Common myeloid progenitor, CD34-positive (primary cell): ENCODE data around the gene SLC35B1. TPM values are rescaled to one million over a fixed set of nuclear protein-coding genes. Genes with fewer than 3 reads are reported as not detected.

Experiments used
- CTCF ChIA-PET: fragments of 350-600 bp; sonication (Branson Sonifier 250); formaldehyde crosslinking; loops from one replicate; lab custom pipeline; 2021; ENCODE audit warnings: antibody characterized with exemption; lab: Charles Lee
- POLR2A ChIA-PET: fragments of 350-600 bp; sonication (Branson Sonifier 250); formaldehyde crosslinking; loops from one replicate; lab custom pipeline; 2021; ENCODE audit warnings: antibody characterized with exemption; lab: Charles Lee
- DNase-seq, 3 donors: peaks; one replicate each; pipeline versions ENCODE4 v3.0.0 to v3.0.0-alpha.2; 2013
- H3K27ac ChIP-seq, 2 experiments: 1 replicate in 1 of 2; 2 replicates in 1 of 2; pipeline ENCODE4 v1.7.0; 2013; ENCODE audit warnings: inconsistent platforms in 2 of 2, low read length in 2 of 2, mild to moderate bottlenecking in 2 of 2, low read depth in 1 of 2, moderate library complexity in 1 of 2; ENCODE audit not compliant: severe bottlenecking in 2 of 2, insufficient read depth in 1 of 2, poor library complexity in 1 of 2
- H3K27me3 ChIP-seq, 5 experiments: replicated peaks in 2 of 5; 1 replicate in 3 of 5; 2 replicates in 2 of 5; pipeline versions ENCODE4 v1.6.1 to v1.7.0; 2013; ENCODE audit warnings: low read length in 4 of 5, mild to moderate bottlenecking in 2 of 5, moderate library complexity in 2 of 5, inconsistent platforms in 1 of 5; ENCODE audit not compliant: insufficient read depth in 5 of 5, control insufficient read depth in 4 of 5
- H3K36me3 ChIP-seq, 4 experiments: 1 replicate in 2 of 4; 2 replicates in 2 of 4; pipeline versions ENCODE4 v1.6.1 to v1.7.0; 2013; ENCODE audit warnings: low read length in 3 of 4, control low read depth in 1 of 4, mild to moderate bottlenecking in 1 of 4; ENCODE audit not compliant: control insufficient read depth in 4 of 4, insufficient read depth in 4 of 4
- H3K4me1 ChIP-seq, 4 experiments: 1 replicate in 3 of 4; 2 replicates in 1 of 4; pipeline versions ENCODE4 v1.6.1 to v1.7.1; 2013; ENCODE audit warnings: low read length in 3 of 4, mild to moderate bottlenecking in 3 of 4, control low read depth in 1 of 4, inconsistent platforms in 1 of 4, moderate library complexity in 1 of 4; ENCODE audit not compliant: control insufficient read depth in 4 of 4, insufficient read depth in 4 of 4; ENCODE audit errors: control extremely low read depth in 1 of 4
- H3K4me3 ChIP-seq, 7 experiments: 1 replicate in 4 of 7; 2 replicates in 3 of 7; pipeline versions ENCODE4 v1.5.1 to v1.7.0; 2013; ENCODE audit warnings: mild to moderate bottlenecking in 7 of 7, low read length in 6 of 7, moderate library complexity in 6 of 7, inconsistent platforms in 2 of 7, low read depth in 2 of 7, control low read depth in 1 of 7; ENCODE audit not compliant: insufficient read depth in 4 of 7, control insufficient read depth in 1 of 7; ENCODE audit errors: extremely low read depth in 1 of 7
- H3K9me3 ChIP-seq, 5 experiments: 1 replicate in 4 of 5; 2 replicates in 1 of 5; pipeline versions ENCODE4 v1.6.1 to v1.7.1; 2013; ENCODE audit warnings: low read length in 4 of 5, mild to moderate bottlenecking in 2 of 5, inconsistent platforms in 1 of 5, low read depth in 1 of 5, moderate library complexity in 1 of 5; ENCODE audit not compliant: control insufficient read depth in 4 of 5, insufficient read depth in 2 of 5; ENCODE audit errors: control extremely low read depth in 1 of 5
- WGBS: methylation state at CpG from one replicate; pipeline ENCODE4 v1.1.5; 2013; ENCODE audit not compliant: insufficient coverage; 5-methylcytosine and 5-hydroxymethylcytosine counted together
- polyA plus RNA-seq: library from polyadenylated mRNA; unstranded; fragments of 120-200 nt; gene quantifications from one replicate; pipeline ENCODE4 v1.2.1, GENCODE V29; 2013

SLC35B1 gene, protein sequence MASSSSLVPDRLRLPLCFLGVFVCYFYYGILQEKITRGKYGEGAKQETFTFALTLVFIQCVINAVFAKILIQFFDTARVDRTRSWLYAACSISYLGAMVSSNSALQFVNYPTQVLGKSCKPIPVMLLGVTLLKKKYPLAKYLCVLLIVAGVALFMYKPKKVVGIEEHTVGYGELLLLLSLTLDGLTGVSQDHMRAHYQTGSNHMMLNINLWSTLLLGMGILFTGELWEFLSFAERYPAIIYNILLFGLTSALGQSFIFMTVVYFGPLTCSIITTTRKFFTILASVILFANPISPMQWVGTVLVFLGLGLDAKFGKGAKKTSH
- 57.5 TPM for polyA plus RNA-seq

DNA sequence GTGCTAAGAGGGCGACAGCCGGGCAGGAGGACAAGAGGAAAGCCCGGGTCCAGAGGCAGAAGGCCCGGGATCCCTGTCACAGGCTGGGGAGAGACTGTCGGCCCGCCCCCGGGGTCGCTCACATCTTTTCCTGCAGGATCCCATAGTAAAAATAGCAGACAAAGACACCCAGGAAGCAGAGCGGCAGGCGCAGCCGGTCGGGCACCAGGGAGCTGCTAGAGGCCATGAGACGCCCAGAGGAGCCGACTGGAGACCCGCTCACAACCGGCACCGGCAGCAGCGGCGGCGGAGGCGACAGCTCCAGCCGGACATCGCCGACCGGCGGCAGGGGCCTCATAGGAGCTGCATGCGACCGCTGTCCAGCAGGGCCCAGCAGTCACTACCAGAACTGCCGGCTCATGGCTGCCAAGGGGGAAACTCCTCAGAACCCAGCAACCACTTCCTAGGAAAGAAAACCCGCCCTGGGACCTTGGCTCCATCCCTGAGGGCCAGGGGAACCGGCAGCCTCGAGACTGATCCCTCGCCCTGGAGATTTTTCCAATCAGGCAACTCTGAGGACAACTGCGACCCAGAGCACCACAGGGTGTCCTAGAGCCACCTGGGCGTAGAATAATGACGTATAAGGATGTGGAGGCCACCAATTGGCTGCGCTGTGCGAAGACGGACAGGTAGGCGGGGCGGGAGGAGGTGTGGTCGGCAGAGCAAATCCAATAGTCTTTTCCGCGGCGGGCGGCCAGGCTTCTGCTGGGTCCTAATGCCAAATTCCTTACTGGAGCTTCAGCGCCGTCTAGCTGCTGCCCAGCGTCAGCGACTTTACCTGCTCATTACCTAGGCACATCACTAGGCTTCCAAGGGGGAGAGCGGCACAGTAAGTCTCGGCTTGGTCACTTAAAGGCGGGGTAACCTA, at the start of gene SLC35B1:
Gene SLC35B1 (minus strand): TSS at position 357 of the 907 bp plus-strand sequence. CDS start 131 bp downstream, at position 226.
- POLR2A ChIA-PET = interaction anchor here (0.5 to 2.7 kb wide), 15 partner anchors 9 to 856 kb away, joined by 3 to 24 read pairs (median 5); partner anchors contain the start of genes FAM117A, KAT7 and NXPH3
- H3K27ac ChIP-seq = peak within 1 kb of the TSS; percentile 98 to 99
- peak; percentile 99 to 100 (median 100) for DNase-seq
- CTCF ChIA-PET = interaction anchor here (0.7 to 22.1 kb wide), 27 partner anchors 11 to 290 kb away, joined by 3 to 277 read pairs (median 5); partner anchors contain the start of genes DLX3, FAM117A and NXPH3
- peak within 1 kb of the TSS; percentile 77 to 95 (median 87) for H3K4me3 ChIP-seq
- H3K4me1 ChIP-seq = peaks cover 6 to 52% (median 31%) of the 10 kb centered on the region in 4 experiments
- WGBS = 2% methylated on average over 49 of the region's 53 CpGs
- peaks cover 11 to 63% (median 55%) of the 10 kb centered on the region in 4 experiments for H3K36me3 ChIP-seq
- H3K27me3 ChIP-seq = no peaks in the 10 kb centered on the region
- no peaks in the 10 kb centered on the region for H3K9me3 ChIP-seq

DNA sequence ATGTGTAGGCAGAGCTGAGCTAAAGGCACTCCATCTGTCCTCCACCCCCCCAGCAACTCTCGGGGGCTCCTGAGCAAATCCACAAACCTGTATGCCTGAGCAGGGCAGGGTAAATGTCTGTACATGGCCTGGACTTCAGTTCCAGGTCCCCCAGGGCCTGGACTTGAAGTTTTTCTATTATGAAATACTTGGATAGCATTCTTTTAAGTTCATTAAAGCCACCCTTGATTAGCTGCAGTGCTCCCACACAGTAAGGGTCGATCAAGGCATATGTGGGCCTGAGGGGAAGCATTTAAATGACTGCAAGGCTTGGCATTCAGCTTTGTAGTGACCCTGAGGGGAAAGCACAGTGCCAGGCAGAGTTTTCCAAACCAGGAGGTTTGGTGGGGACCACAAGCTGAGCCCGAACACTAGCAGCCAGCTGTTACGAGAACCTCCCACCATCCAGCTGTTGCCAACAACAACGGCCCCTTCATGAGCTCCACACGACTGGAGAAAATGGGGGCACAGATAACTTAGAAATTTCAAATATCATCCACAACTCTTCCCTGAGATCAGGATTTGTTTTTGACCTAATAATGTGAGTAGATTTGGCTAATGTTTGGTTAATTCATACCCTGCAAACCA, 49.5 kb upstream of the SLC35B1 start:
- no peaks in the 10 kb centered on the region for H3K9me3 ChIP-seq
- WGBS = 82% methylated on average over 4 of the region's 6 CpGs
- peaks cover 22 to 92% (median 57%) of the 10 kb centered on the region in 4 experiments for H3K4me1 ChIP-seq
- no peaks in the 10 kb centered on the region for H3K27me3 ChIP-seq
- peaks cover 3 to 69% (median 37%) of the 10 kb centered on the region in 4 experiments for H3K36me3 ChIP-seq
- ChIA-PET CTCF (interaction anchor here (0.7 to 10.7 kb wide), 6 partner anchors 9 to 349 kb away, joined by 3 to 73 read pairs (median 4); no protein-coding TSS in a partner anchor), POLR2A (interaction anchor here (0.8 to 13.5 kb wide), 4 partner anchors 9 to 49 kb away, joined by 3 to 201 read pairs (median 6); partner anchors contain the start of gene SLC35B1)
- H3K4me3 ChIP-seq = peak overlapping the region in 4 of 7 experiments; percentile 15 to 54 (median 34)
- DNase-seq = no peak
- peak overlapping the region; percentile 36 to 79 for H3K27ac ChIP-seq

DNA sequence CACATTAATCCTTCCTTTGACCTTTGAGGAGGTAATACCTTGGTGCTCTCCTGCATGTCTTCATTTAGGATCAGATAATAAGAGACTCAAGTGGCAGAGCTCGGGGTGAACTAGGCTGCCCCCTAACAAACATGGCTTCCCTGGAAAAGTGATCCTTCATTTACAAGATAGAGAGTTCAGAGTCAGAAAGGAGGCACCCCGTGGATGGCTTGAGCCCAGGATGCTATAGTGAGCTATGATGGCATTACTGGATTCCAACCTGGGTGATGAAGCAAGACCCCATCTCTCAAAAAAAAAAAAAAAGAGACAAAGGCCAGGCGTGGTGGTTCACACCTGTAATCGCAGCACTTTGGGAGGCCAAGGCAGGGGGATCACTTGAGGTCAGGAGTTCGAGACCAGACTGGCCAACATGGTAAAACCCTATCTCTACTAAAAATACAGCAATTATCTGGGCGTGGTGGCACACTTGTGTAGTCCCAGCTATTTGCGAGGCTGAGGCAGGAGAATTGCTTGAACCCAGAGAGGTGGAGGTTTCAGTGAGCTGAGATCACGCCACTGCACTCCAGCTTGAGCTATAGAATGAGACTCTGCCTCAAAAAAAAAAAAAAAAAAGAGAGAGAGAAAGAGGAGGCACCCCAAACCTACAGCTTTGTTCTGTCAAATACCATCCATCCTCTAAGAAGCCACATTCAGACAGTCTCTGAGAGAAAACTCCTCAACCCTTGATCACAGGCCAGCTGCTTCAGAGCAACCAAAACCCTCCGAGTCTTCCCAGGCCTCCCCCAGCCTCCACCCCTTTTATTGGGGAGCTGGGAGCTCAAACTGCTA, 48.8 kb upstream of the SLC35B1 start:
- no peak for DNase-seq
- CTCF ChIA-PET = interaction anchor here (0.7 to 10.7 kb wide), 6 partner anchors 8 to 189 kb away, joined by 3 to 73 read pairs (median 4); partner anchors contain the start of gene SLC35B1
- WGBS = 90% methylated on average over 2 of the region's 9 CpGs
- no peaks in the 10 kb centered on the region for H3K9me3 ChIP-seq
- H3K27ac ChIP-seq = peak overlapping the region; percentile 36 to 79
- H3K36me3 ChIP-seq = peaks cover 3 to 68% (median 36%) of the 10 kb centered on the region in 4 experiments
- H3K4me3 ChIP-seq = peak overlapping the region in 3 of 7 experiments; percentile 38 to 54 (median 51)
- POLR2A ChIA-PET = interaction anchor here (0.7 to 13.5 kb wide), 3 partner anchors 16 to 432 kb away, joined by 3 to 201 read pairs (median 4); no protein-coding TSS in a partner anchor
- H3K27me3 ChIP-seq = no peaks in the 10 kb centered on the region
- peaks cover 14 to 90% (median 55%) of the 10 kb centered on the region in 4 experiments for H3K4me1 ChIP-seq

DNA sequence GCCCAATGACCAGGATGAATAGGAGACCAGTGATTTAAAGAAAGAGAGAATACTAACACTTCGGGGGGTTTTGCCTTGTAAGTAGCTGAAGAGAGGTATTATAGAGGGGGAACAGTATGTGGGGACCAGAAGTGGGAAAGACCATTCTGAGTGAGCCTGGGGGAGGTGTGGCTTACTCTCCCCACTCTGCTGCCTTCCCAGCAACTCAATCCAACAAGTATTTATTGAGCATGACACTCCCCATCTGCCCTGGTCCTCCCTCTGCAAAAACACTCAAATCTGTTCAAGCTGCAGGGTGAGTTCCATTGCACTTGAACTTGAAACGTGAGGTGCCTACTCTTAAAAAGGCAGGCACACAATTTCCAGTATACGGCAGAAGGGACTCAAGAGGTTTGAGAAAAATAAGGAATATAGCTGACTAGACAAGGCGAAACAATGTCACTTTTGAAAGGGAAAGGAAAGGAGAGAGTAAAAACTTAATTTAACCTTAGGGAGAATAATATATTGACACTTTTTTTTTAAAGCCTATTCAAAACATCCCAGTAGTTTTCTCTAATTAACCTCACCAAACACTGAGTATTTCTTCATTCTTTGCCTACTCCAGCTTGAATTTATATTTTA, 48.0 kb upstream of the SLC35B1 start:
- peaks cover 3 to 68% (median 34%) of the 10 kb centered on the region in 4 experiments for H3K36me3 ChIP-seq
- peak overlapping the region; percentile 50 to 79 for H3K27ac ChIP-seq
- no peak for DNase-seq
- no peaks in the 10 kb centered on the region for H3K9me3 ChIP-seq
- ChIA-PET POLR2A (interaction anchor here (0.7 to 13.5 kb wide), 4 partner anchors 8 to 431 kb away, joined by 3 to 201 read pairs (median 4); no protein-coding TSS in a partner anchor), CTCF (interaction anchor here (0.7 to 10.7 kb wide), 5 partner anchors 7 to 188 kb away, joined by 3 to 73 read pairs (median 4); no protein-coding TSS in a partner anchor)
- WGBS = 88% methylated on average over 3 of the region's 4 CpGs
- no peaks in the 10 kb centered on the region for H3K27me3 ChIP-seq
- H3K4me1 ChIP-seq = peaks cover 7 to 88% (median 53%) of the 10 kb centered on the region in 4 experiments
- peak overlapping the region in 2 of 7 experiments; percentile 51 to 54 for H3K4me3 ChIP-seq

DNA sequence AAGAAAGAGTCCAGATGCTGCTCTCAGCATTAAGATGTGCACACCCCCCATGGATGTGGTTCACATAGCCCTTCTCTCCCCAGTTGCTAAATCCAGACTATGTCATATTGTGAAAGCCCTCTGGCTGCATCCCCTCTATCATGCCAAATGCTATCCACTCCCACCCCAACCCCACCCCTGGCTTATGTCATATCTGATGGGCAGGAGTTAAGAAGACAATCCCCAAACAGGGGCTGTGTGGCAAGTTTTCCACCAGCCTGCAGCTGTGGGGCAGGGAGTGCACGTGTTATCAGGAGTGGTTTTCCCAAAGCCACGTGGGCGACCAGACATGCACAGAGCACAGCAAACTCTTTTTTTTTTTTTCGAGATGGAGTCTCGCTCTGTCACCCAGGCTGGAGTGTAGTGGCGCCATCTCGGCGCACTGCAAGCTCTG, 46.2 kb upstream of the SLC35B1 start:
- Histone ChIP-seq H3K4me1 (peaks cover 7 to 87% (median 47%) of the 10 kb centered on the region in 4 experiments), H3K9me3 (no peaks in the 10 kb centered on the region), H3K27ac (peak overlapping the region in 1 of 2 experiments; percentile 68), H3K27me3 (no peaks in the 10 kb centered on the region), H3K36me3 (peaks cover 0 to 57% (median 26%) of the 10 kb centered on the region in 4 experiments), H3K4me3 (no peak overlapping the region)
- ChIA-PET CTCF (interaction anchor here (1.2 kb wide), 1 partner anchor 55 kb away, joined by 3 read pairs; no protein-coding TSS in a partner anchor), POLR2A (interaction anchor here (3.2 to 13.5 kb wide), 2 partner anchors 9 to 14 kb away, joined by 28 to 201 read pairs; partner anchors contain the start of gene FAM117A)
- no peak for DNase-seq
- WGBS = 64% methylated on average over 5 of the region's 8 CpGs
